GM18505 (cell line): ENCODE results near the gene CHCHD10.

Experiments
- ATAC-seq: cut with Tn5 transposase; IDR thresholded peaks from one replicate; pipeline ENCODE4 v1.9.1; 2021; ENCODE audit not compliant: unreplicated experiment
- POLR2A ChIP-seq: IDR thresholded peaks from 4 replicates; pipeline ENCODE4 v1.6.1; 2011; ENCODE audit warnings: borderline replicate concordance; ENCODE audit not compliant: insufficient read depth, insufficient read length; ENCODE audit errors: extremely low read depth

Gene CHCHD10

DNA sequence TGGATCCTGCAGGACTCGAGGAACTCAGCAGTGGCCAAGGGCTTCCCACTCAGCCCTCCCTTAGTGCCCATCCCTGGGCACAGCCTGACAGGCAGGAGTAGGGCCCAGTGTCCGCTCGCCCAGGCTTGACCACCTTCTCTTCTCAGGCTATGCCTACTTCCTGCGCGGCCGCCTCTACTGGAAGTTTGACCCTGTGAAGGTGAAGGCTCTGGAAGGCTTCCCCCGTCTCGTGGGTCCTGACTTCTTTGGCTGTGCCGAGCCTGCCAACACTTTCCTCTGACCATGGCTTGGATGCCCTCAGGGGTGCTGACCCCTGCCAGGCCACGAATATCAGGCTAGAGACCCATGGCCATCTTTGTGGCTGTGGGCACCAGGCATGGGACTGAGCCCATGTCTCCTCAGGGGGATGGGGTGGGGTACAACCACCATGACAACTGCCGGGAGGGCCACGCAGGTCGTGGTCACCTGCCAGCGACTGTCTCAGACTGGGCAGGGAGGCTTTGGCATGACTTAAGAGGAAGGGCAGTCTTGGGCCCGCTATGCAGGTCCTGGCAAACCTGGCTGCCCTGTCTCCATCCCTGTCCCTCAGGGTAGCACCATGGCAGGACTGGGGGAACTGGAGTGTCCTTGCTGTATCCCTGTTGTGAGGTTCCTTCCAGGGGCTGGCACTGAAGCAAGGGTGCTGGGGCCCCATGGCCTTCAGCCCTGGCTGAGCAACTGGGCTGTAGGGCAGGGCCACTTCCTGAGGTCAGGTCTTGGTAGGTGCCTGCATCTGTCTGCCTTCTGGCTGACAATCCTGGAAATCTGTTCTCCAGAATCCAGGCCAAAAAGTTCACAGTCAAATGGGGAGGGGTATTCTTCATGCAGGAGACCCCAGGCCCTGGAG is 15.7 kb upstream of the CHCHD10 start:
- ATAC-seq: no peak
- TF ChIP-seq POLR2A: no peak

DNA sequence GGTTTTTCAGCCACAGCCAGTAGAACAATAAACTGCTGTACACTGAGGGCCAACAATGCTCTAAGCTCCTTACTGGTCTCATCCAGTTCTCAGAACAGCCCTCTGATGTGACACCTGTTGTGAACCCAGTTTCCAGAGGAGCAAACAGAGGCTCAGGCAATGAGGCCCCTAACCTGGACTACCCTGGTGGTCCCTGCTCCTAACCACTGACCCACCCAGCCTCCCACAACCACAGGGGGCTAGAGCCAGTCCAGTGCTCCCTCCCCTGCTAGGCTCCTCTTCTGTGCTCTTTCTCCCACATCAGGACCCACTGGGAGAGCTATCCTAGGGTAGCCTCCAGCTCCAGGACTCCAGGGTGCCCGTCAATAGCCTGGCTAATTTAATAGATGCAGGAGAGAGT is 14.9 kb upstream of the CHCHD10 start:
- TF ChIP-seq POLR2A: no peak
- ATAC-seq: no peak

DNA sequence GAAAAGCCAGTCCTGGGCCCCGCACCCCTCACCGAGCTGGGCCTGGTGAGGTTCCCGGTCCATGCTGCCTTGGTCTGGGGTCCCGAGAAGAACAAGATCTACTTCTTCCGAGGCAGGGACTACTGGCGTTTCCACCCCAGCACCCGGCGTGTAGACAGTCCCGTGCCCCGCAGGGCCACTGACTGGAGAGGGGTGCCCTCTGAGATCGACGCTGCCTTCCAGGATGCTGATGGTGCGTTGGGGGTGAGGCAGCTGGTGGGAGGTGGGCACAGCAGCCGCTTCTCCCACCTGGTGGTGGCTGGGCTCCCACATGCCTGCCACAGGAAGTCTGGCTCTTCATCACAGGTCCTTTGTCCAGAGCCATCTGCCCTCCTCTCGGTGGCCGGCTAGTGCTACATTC is 14.5 kb upstream of the CHCHD10 start:
- no peak for TF ChIP-seq POLR2A
- ATAC-seq: no peak

DNA sequence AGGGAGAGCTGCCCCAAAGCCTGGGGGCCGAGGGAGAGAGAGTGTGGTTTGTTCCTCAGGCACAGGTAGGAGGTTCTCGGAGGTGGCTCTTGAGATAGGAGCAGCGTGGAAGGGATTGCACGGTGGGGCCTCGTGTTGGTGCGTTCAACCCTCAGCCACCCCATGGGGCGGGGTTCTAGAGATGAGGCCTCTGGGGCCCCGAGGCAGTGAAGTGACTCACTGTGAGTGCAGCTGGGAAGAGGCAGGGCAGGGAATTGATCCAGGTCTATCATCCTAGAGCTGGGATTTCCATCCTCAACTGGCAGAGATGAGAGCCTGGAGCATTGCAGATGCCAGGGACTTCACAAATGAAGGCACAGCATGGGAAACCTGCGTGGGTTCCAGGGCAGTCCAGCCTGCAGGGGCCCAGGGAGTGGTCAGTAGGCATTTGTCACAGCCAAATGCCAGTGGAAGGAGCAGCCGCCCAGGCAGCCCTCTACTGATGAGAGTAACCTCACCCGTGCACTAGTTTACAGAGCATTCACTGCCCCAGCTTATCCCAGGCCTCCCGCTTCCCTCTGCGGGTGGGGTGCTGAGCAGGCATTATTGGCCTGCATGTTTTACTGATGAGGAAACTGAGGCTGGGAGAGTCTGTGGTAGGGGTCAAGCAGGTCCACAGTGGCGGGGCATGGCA is 13.9 kb upstream of the CHCHD10 start:
- ATAC-seq: no peak
- TF ChIP-seq POLR2A: no peak

DNA sequence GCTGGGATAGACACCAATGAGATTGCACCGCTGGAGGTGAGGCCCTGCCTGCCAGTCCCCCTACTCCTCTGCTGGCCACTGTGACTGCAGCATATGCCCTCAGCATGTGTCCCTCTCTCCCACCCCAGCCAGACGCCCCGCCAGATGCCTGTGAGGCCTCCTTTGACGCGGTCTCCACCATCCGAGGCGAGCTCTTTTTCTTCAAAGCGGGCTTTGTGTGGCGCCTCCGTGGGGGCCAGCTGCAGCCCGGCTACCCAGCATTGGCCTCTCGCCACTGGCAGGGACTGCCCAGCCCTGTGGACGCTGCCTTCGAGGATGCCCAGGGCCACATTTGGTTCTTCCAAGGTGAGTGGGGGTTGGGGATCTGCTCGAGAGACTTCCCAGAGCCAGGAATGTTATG is 13.3 kb upstream of the CHCHD10 start:
- no peak for TF ChIP-seq POLR2A
- no peak for ATAC-seq

DNA sequence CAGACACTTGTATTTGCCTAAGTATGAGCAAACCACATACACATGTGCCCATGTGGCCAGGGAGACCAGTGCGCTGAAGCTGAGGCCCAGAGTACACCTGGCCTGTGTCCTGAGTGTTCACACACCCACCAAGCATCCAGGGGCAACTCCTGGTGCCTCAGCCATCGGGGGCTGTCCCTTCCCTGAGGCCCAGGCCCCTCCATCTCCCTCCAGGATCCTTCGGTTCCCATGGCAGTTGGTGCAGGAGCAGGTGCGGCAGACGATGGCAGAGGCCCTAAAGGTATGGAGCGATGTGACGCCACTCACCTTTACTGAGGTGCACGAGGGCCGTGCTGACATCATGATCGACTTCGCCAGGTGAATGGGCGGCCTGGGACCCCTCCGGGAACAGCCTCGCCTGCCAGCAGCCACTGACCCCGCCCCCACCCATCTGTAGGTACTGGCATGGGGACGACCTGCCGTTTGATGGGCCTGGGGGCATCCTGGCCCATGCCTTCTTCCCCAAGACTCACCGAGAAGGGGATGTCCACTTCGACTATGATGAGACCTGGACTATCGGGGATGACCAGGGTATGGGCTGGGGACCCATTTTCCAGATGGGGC is 12.5 kb upstream of the CHCHD10 start:
- no peak for TF ChIP-seq POLR2A

DNA sequence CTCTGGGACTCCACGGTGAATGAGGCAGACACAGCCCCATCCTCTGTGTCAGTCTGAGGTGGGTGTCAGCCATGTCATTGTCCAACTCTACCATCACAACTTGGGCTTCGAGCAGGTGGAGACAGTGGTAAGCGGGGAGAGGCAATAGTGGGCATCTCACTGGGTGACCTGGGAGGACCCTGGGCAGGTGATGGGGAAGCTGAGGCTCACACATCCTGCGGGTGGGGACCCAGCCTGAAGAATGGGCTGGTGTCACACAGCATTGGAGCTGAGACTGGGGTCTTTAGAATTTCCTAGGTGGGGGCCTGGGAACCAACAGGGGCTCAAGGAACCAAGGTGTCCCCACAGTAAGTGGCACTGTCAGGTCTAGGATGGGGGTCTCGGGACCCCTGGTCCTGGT is 12.0 kb upstream of the CHCHD10 start:
- no peak for ATAC-seq
- TF ChIP-seq POLR2A: no peak

More for the DNA sequence above, 12.5 kb upstream of the CHCHD10 start:
- ATAC-seq: no peak

DNA sequence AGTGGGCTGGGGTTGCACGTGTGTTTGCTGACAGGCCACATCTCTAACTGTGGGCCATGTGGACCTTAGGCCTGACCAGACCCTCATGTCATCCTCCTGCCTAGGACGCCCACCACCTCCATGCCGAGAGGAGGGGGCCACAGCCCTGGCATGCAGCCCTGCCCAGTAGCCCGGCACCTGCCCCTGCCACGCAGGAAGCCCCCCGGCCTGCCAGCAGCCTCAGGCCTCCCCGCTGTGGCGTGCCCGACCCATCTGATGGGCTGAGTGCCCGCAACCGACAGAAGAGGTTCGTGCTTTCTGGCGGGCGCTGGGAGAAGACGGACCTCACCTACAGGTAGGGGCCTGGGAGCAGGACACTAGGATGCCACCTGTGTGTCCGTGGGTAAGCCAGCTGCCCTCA is 11.3 kb upstream of the CHCHD10 start:
- TF ChIP-seq POLR2A: no peak
- ATAC-seq: no peak

DNA sequence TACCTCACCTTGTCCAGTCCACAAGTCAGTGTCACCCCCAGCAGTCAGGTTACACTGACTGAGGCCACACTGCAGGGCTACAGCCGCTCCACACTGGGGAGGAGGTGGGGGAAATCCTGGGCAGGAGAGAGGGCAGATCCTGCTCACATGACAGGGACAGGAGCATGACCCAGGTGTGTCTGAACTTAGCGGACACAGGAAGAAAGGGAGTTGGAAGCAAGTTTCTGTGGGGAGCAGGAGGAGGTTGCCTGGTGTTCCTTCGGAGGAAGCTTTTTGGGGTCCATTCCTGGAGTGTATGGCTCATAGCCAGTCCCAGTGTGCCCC is 10.8 kb upstream of the CHCHD10 start:
- no peak for TF ChIP-seq POLR2A
- ATAC-seq: no peak

DNA sequence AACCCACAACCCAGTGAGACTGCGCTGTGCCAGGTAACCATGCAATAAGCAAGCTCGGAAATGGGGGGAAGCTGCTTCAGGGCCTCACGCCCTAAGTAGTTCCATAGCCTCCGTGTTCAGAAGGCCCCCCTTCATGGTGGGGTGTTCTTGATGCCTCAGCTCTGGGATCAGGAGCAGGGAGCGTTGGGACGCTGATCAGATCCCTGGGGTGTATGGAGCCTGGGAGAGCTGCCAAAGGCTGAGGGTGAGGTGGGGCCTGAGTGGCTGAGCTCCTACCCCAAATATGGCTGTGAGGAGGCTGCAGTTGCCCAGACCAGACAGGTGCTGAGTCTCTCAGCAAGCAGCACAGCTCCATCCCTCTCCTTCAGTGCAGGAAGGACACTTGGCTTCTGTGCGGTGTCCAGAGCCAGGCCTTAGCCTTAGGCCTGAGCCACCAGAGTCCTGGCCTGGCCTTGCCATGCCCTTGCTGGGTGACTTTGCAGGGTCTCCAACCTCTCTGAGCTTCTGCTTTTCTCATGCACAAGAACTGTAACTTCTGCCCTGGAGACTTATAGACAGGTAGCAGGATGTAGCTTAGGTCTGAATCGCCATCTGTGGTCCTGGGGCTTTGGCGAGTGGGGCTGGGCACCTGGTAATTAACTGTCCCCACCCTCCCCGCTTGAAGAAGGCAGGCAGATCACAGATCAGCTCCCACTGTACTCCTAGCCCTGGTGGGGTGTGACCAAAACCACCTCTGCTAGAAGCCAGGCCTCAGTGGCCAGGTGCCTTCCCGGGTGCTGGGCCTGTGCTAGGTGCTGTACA is 10.2 kb upstream of the CHCHD10 start:
- ATAC-seq: no peak
- TF ChIP-seq POLR2A: no peak

DNA sequence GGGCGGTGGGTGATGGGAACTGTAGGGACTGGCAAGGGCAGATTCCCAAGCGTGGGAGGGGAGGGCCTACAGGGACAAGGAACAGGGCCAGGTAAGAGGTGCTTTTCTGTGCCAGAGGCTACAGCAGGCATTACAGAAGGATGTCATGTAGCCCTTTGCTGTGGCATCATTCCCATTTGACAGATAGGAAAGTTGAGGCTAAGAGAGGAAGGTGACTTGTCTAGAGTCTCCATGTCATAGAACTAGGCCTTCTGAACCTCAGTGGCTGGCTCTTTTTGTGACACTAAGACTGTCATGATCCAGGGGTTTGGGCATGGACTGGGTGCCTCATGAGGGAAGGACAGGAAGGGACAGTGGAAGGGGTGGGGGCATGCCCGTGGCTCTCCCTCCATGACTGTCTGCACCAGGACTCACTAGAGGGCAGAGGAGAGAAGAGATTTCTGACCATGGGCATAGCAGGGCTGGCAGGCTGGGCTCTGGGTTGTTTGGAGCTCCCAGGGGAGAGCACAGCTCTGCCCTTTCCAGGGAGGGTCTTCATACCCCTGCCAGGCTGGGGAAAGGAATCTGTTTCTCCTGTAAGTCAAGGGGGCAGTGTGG is 8.1 kb upstream of the CHCHD10 start:
- no peak for ATAC-seq
- TF ChIP-seq POLR2A: no peak

DNA sequence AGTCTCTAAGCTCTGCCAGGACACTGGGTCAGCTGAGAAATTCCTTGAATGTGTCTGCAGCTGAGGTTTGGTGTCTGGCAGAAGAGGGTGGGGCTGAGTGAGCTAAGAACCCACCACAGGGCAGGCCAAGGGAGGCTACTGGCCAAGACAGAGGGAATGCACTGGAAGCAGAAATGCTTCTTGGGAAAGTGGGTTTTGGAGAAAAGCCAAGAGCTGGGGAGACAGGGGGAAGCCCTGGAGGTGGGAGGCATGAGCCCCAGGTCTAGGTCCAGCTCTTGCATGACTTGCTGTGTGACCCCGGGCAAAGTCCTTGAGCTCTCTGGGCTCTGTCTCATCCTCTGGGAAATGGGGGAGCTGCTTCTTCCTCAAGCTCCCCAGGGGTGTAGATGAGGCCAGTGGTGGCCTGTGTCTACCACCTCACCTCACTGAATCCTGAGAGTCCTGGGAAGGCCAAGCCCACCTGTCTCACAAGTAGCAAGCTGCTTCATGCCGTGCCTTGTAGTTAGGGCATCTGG is 7.2 kb upstream of the CHCHD10 start:
- TF ChIP-seq POLR2A: no peak
- no peak for ATAC-seq
